ENCODE results near the gene RABAC1.
"Not testable (repeated sequence)": the region's sequence is repeated elsewhere in the genome, so short reads cannot be mapped to it uniquely, and the experiment has no call there.

Gene RABAC1

DNA sequence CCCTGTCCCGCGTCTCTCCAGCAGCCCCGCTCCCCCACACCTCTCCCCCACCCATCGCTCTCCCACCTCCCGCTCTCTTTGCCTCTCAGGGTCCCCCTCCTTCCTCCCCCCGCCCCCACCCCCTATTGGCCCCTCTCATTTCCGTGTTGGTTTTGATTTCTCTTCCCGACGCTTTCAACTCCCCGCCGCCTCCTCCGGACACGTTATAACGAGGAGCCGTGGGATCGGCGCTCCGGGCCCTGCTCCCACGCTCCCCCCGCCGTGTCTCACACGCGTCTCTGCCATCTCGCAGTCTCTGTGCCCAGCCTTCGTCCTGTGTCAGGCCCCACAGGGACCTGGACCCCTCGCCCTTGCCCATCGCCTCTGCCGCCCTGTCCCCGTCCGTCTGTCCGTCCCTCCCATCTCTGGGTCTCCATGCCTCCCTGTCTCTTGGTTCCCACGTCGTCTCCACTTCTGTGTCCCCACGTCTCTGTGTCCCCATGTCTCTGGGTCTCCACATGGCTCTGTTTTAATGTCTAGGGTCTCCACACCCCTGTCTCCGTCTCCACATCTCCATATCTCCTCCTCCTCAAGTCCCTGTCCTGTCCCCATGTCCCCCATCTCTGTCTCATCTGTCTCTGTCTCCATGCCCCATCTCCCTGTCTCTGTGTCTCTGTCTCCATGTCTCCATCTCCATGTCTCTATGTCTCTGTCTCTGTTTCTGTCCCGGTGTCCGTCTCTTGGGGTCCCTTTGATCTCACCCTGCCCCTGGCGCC is 43.9 kb downstream of the RABAC1 start:
- no peak for DNase-seq (ENCODE audit: low read depth)

GRCh38 chr19:41914424-41914834 is 44.7 kb downstream of the RABAC1 start:
- DNase-seq (ENCODE audit: low read depth): not testable (repeated sequence)

- DNase-seq (ENCODE audit: low read depth): no peak
These were observed 45.3 kb downstream of the RABAC1 start for GRCh38 chr19:41913538-41914423.

DNA sequence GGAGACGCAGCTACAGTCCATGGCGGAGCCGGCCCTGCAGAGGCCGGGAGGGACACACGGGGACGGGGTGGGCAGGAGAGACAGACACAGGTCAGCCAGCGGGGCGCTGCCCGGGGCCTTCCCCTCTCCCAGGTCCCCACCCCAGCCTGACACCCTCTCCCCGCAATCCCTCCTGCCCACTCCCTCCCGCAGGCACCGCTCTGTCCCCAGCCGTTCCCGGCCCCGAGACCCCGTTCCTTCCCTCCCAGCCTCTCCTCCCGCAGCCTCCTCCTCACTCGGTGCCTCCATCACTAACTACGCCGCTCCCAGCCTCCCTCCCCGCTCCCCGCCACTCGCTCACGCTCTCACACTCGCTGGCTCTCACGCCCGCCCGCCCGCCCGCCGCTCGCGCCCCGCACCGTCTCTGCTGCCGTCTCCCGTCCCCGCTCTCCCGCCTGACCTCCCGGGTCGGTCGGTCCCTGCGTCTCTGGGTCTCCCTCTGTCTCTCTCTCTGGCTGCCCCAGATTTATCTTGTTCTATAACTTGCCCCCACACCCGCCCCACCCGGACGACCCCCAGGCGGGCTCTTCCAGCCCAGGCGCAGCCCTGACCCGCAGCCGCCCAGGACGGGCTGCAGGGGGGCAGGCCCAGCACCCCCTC is 46.1 kb downstream of the RABAC1 start:
- no peak for DNase-seq (ENCODE audit: low read depth)

GRCh38 chr19:41911889-41912731 is 47.0 kb downstream of the RABAC1 start:
- DNase-seq (ENCODE audit: low read depth): no peak

DNA sequence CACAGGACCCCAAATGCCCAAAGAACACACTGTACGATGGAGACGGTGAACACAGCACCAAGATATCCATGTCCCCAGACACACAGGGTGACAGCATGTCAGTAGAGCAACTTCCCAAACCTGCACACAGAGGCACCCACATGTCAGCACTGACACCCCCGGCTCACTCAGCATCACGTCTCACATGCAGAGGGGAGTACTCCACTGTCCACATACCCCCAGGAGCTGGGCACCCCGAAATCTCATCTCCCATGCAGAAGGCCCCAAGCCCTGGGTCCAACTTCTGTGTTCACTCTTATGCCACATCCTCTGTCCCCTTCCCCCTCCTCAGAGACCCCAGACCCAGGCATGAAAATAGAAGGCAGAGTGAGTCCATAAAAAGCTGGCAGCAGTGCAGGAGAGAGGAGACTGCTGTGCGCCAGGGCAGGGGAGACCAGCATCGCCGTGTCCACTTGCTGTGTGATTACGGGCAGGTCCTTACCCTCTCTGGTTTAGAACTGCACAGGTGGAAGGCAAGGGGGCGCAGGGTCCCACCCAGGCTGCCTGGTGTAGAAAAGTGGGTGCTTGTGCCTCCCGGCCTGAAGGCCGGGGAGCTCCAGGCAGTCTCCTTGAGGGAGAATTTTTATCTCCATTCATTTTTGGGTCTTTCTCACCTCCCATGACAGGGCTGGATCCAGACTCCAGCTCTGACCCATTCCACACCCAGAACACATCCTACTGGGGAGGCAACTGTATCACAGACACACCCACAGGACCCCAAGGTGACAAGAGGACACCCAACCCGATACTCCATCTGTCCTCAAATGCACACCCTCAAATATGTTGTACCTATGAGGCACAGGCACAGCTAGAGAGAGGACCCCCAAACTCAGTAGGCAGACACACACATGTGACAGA is 47.9 kb downstream of the RABAC1 start:
- DNase-seq (ENCODE audit: low read depth): no peak

GRCh38 chr19:41910240-41910991 is 48.7 kb downstream of the RABAC1 start:
- DNase-seq (ENCODE audit: low read depth): no peak

DNA sequence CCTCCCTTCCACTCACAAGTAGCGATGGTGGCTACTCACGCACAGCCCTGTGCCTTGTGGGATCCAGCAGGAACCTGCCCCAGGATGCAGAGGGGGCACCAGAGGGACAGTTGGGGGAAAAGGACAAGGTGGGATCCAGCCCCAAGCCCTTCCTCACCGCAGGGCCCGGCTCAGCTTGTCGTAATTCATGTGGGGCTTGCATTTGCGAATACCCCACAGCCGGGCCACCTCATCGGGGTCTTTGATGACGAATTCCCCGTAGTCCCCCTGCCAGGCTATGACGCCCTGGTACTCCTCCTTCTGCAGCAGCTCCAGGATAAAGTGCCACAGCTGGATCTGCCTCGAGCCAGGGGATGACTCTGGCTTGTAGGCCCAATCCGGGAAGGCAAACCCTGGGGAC is 49.4 kb downstream of the RABAC1 start:
- no peak for DNase-seq (ENCODE audit: low read depth)

DNA sequence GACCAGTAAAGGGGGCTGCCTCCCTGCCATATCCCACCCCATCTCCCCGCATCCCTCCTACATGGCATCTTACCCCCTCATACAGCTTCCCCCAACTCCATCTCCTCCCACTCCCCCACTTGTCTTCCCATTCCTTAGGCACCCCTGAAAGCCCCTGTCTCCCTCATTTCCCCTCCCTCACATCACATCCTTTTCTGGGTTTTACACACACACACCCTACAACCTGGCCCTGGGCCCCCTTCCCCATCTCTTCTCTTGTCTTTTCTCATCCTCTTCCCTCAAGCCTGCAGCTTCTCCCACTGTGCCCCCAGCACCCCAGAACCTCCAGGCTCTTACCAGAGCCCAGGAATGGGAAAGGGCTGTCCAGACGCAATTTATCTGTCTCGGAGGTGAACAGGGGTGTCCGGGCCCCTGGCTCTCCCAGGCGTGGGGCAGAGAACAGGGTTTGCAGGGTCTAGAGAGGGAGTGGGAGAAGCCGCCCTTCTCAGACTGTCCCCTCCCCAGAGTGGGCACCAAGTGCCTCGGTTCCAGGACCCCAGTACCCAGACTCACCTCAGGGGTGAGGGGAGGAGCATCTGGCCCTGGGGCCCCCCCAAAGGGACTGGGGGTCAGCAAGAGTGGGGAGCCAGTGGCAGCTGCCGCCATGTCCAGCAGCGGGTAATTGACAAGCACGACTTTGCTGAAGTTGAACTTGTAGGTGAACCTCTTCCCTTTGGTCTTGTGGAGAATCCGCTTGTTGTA is 50.2 kb downstream of the RABAC1 start:
- no peak for DNase-seq (ENCODE audit: low read depth)

DNA sequence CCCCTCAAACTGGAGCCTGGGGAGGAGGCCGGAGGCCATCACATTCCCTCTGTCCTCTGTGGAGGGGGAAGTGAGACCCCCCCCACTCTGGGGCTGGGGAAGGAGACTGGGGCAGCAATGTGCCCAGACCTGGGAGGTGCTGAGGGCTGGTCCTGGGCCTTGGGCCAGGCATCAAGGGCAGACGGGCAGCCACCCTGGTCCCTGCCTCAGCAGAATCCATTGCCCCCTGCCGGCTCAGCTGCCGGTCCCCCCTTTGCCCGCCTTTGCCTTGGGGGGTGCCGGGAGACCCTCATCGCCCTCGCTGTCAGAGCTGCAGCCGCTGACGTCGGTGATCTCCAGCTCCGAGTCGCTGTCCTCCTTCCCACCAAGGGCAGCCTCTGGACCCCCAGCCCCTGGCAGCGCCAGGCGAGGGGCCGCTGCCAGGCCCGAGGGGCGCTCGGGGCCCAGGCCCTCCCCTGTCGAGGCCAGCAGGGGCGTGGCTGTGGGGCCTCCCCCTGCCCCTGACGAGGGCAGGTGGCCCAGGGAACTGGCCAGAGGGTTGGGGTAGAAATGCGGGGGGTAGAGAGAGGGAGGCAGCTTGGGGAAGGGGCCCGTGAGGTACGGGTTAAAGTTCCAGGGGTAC is 51.0 kb downstream of the RABAC1 start:
- DNase-seq (ENCODE audit: low read depth): no peak

- no peak for DNase-seq (ENCODE audit: low read depth)
These were observed 52.0 kb downstream of the RABAC1 start for GRCh38 chr19:41906916-41907680.

All from T follicular helper cell (primary cell).